H9 (cell line): ENCODE measurements around the gene SLC1A7. TPM values are rescaled to one million over a fixed set of nuclear protein-coding genes. Genes with fewer than 3 reads are reported as not detected.

Experiments used
- DNase-seq: peaks from one replicate; pipeline ENCODE4 v3.0.0-alpha.2; 2017
- H2AFZ ChIP-seq: one replicate; pipeline ENCODE4 v1.6.1; 2013; ENCODE audit warnings: mild to moderate bottlenecking, low read length, control low read depth, moderate library complexity
- H2AK5ac ChIP-seq: 2 replicates; pipeline ENCODE4 v1.6.1; 2013; ENCODE audit warnings: low read length, control low read depth, mixed read lengths; ENCODE audit not compliant: insufficient read length
- H2BK120ac ChIP-seq: one replicate; pipeline ENCODE4 v1.6.1; 2013; ENCODE audit warnings: low read depth, mild to moderate bottlenecking, low read length, control low read depth, inconsistent platforms; ENCODE audit not compliant: poor library complexity, severe bottlenecking
- H2BK12ac ChIP-seq: 2 replicates; pipeline ENCODE4 v1.6.1; 2013; ENCODE audit warnings: low read length, control low read depth, mixed read lengths, low read depth; ENCODE audit not compliant: insufficient read length
- H2BK15ac ChIP-seq: 2 replicates; pipeline ENCODE4 v1.6.1; 2013; ENCODE audit warnings: low read depth, low read length, control low read depth
- H2BK20ac ChIP-seq: one replicate; pipeline ENCODE4 v1.6.1; 2013; ENCODE audit warnings: low read depth, mild to moderate bottlenecking, low read length, control low read depth, inconsistent platforms; ENCODE audit not compliant: poor library complexity, severe bottlenecking
- H2BK5ac ChIP-seq: 2 replicates; pipeline ENCODE4 v1.6.1; 2013; ENCODE audit warnings: low read length, control low read depth, mixed read lengths; ENCODE audit not compliant: insufficient read length
- H3K14ac ChIP-seq: 2 replicates; pipeline ENCODE4 v1.6.1; 2013; ENCODE audit warnings: low read length, control low read depth; ENCODE audit not compliant: insufficient read depth
- H3K18ac ChIP-seq: 2 replicates; pipeline ENCODE4 v1.6.1; 2013; ENCODE audit warnings: low read depth, mild to moderate bottlenecking, mixed read lengths, low read length, control low read depth; ENCODE audit not compliant: insufficient read length
- H3K23ac ChIP-seq: 2 replicates; pipeline ENCODE4 v1.6.1; 2013; ENCODE audit warnings: low read length, control low read depth, mixed read lengths, low read depth; ENCODE audit not compliant: insufficient read length
- H3K23me2 ChIP-seq: 2 replicates; pipeline ENCODE4 v1.6.1; 2013; ENCODE audit warnings: low read depth, mild to moderate bottlenecking, mixed read lengths, low read length, control low read depth; ENCODE audit not compliant: insufficient read length, poor library complexity, severe bottlenecking
- H3K27ac ChIP-seq: 2 replicates; pipeline ENCODE4 v1.5.1; 2013; ENCODE audit warnings: low read length, control low read depth, mixed read lengths, low read depth; ENCODE audit not compliant: insufficient read length
- H3K27me3 ChIP-seq: 2 replicates; pipeline ENCODE4 v1.6.1; 2013; ENCODE audit warnings: low read length, control low read depth, inconsistent platforms; ENCODE audit not compliant: insufficient read depth
- H3K4ac ChIP-seq: 2 replicates; pipeline ENCODE4 v1.6.1; 2013; ENCODE audit warnings: low read depth, mild to moderate bottlenecking, control low read depth, inconsistent platforms, low read length, moderate library complexity
- H3K4me1 ChIP-seq: 2 replicates; pipeline ENCODE4 v1.6.1; 2013; ENCODE audit warnings: low read length, control low read depth, inconsistent platforms; ENCODE audit not compliant: insufficient read depth
- H3K4me2 ChIP-seq: 2 replicates; pipeline ENCODE4 v1.6.1; 2013; ENCODE audit warnings: low read length, control low read depth, mixed read lengths; ENCODE audit not compliant: insufficient read length, insufficient read depth
- H3K56ac ChIP-seq: 2 replicates; pipeline ENCODE4 v1.6.1; 2013; ENCODE audit warnings: low read depth, mild to moderate bottlenecking, mixed read lengths, low read length, control low read depth; ENCODE audit not compliant: insufficient read length
- H3K79me1 ChIP-seq: 2 replicates; pipeline ENCODE4 v1.6.1; 2013; ENCODE audit warnings: low read depth, mild to moderate bottlenecking, moderate library complexity, low read length, control low read depth, inconsistent platforms; ENCODE audit not compliant: insufficient read depth, poor library complexity, severe bottlenecking
- H3K79me2 ChIP-seq: 2 replicates; pipeline ENCODE4 v1.6.1; 2013; ENCODE audit warnings: low read length, control low read depth, inconsistent platforms; ENCODE audit not compliant: insufficient read depth
- H3K9ac ChIP-seq: 2 replicates; pipeline ENCODE4 v1.6.1; 2013; ENCODE audit warnings: low read length, control low read depth, mixed read lengths; ENCODE audit not compliant: insufficient read length; ENCODE audit errors: extremely low read depth
- H3K9me3 ChIP-seq: one replicate; pipeline ENCODE4 v1.6.1; 2013; ENCODE audit warnings: low read depth, low read length, inconsistent platforms; ENCODE audit not compliant: control insufficient read depth
- H3T11ph ChIP-seq: one replicate; pipeline ENCODE4 v1.6.1; 2013; ENCODE audit warnings: mild to moderate bottlenecking, low read length, control low read depth, inconsistent platforms
- H4K20me1 ChIP-seq: one replicate; pipeline ENCODE4 v1.6.1; 2013; ENCODE audit not compliant: control insufficient read depth, insufficient read length, insufficient read depth
- H4K5ac ChIP-seq: 2 replicates; pipeline ENCODE4 v1.6.1; 2013; ENCODE audit warnings: low read depth, mild to moderate bottlenecking, mixed read lengths, low read length, control low read depth; ENCODE audit not compliant: insufficient read length
- H4K8ac ChIP-seq: replicated peaks from 2 replicates; pipeline ENCODE4 v1.6.1; 2013; ENCODE audit warnings: low read length, control low read depth, mixed read lengths, low read depth; ENCODE audit not compliant: insufficient read length
- H4K91ac ChIP-seq: 2 replicates; pipeline ENCODE4 v1.6.1; 2013; ENCODE audit warnings: low read depth, mild to moderate bottlenecking, moderate library complexity, mixed read lengths, low read length, control low read depth; ENCODE audit not compliant: insufficient read length
- H3K27ac Mint-ChIP-seq, 3 experiments: 2 replicates in 2 of 3; 3 replicates in 1 of 3; pipeline ENCODE4 v1.8.0; 2020 to 2021; ENCODE audit warnings: mixed read lengths in 3 of 3, mild to moderate bottlenecking in 1 of 3, moderate library complexity in 1 of 3
- H3K27me3 Mint-ChIP-seq: 2 replicates; pipeline ENCODE4 v1.8.0; 2021; ENCODE audit warnings: low read depth, mild to moderate bottlenecking, moderate library complexity, mixed read lengths
- H3K36me3 Mint-ChIP-seq, 3 experiments: 2 replicates in 2 of 3; 3 replicates in 1 of 3; pipeline ENCODE4 v1.8.0; 2020 to 2021; ENCODE audit warnings: low read depth in 3 of 3, mixed read lengths in 3 of 3; ENCODE audit not compliant: insufficient read depth in 1 of 3
- H3K4me1 Mint-ChIP-seq, 2 experiments: 2 replicates each; pipeline ENCODE4 v1.8.0; 2020; ENCODE audit warnings: mixed read lengths in 2 of 2
- H3K4me3 Mint-ChIP-seq, 2 experiments: 2 replicates in 1 of 2; 3 replicates in 1 of 2; pipeline ENCODE4 v1.8.0; 2020 to 2021; ENCODE audit warnings: mild to moderate bottlenecking in 2 of 2, mixed read lengths in 2 of 2, moderate library complexity in 1 of 2
- H3K9me3 Mint-ChIP-seq, 2 experiments: 2 replicates in 1 of 2; 3 replicates in 1 of 2; pipeline ENCODE4 v1.8.0; 2020; ENCODE audit warnings: mild to moderate bottlenecking in 2 of 2, mixed read lengths in 2 of 2, moderate library complexity in 1 of 2
- CTCF ChIP-seq: fragments of 200-600 bp; sonication (generic); conservative IDR thresholded peaks from 3 replicates; pipeline ENCODE4 v1.8.0; 2021; ENCODE audit warnings: antibody characterized with exemption, mild to moderate bottlenecking
- WGBS: extraction: QIAGEN DNeasy Blood & Tissue Kit; methylation state at CpG from one replicate; pipeline ENCODE4 v1.1.7; 2013; ENCODE audit warnings: missing lambda C conversion rate, low lambda C conversion rate, mixed read lengths; ENCODE audit not compliant: insufficient read length; ENCODE audit errors: extremely low coverage; 5-methylcytosine and 5-hydroxymethylcytosine counted together
- total RNA-seq: library from RNA; stranded (reverse); gene quantifications from 2 replicates; pipeline ENCODE4 v1.2.1, GENCODE V29; 2021

SLC1A7 gene
- total RNA-seq, 1 experiment from 2014 or later = not detected

DNA sequence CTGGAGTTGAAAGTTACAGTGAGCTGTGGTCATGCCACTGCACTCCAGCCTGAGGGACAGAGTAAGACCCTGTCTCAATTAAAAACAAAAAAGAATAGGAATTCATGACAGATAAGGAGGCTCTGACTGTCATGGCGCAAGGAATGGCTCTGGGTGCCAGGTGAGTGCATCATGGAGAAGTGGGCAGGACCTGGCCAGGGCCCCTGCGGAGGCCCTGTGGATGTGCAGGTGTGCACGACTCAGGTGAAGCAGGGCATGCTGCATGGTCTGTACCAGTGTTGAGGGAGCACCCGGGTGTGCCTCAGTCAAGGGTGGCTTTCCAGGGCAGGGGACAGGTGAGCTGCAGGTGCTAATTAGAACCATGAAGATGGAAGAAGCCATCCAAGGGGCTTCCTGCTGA is 14.0 kb downstream of the SLC1A7 start:
- Mint-ChIP-seq H3K9me3 (no peaks in the 10 kb centered on the region), H3K4me1 (peaks cover 5 to 28% of the 10 kb centered on the region in 2 experiments), H3K27me3 (peaks cover 19% of the 10 kb centered on the region), H3K4me3 (no peak overlapping the region), H3K36me3 (no peaks in the 10 kb centered on the region), H3K27ac (no peak overlapping the region)
- Histone ChIP-seq H3K9me3 (no peaks in the 10 kb centered on the region), H2BK120ac (no peak overlapping the region), H3K18ac (no peak overlapping the region), H3K14ac (no peak overlapping the region), H3K9ac (no peak overlapping the region), H2BK15ac (no peak overlapping the region), H3K27ac (no peak overlapping the region), H2AK5ac (no peak overlapping the region), H3K27me3 (no peaks in the 10 kb centered on the region), H3K4me1 (no peaks in the 10 kb centered on the region), H3K56ac (no peak overlapping the region), H2BK5ac (no peak overlapping the region), H3K79me2 (no peaks in the 10 kb centered on the region), H3K79me1 (no peaks in the 10 kb centered on the region), H3K23me2 (no peaks in the 10 kb centered on the region), H3K23ac (no peak overlapping the region), H4K8ac (no peak overlapping the region), H4K5ac (no peak overlapping the region), H3K4ac (no peak overlapping the region), H2AFZ (no peak overlapping the region), H3T11ph (no peak overlapping the region), H2BK12ac (no peak overlapping the region), H3K4me2 (no peak overlapping the region), H4K91ac (no peak overlapping the region), H4K20me1 (no peaks in the 10 kb centered on the region), H2BK20ac (no peak overlapping the region)
- no peak for DNase-seq
- TF ChIP-seq CTCF = no peak
- WGBS = no CpG with 5 or more reads among the region's 4 CpGs
